Prostate gland (tissue), 2 donors: ENCODE data around the gene CHST13. TPM values are rescaled to one million over a fixed set of nuclear protein-coding genes. Genes with fewer than 3 reads are reported as not detected.

Source experiments
- DNase-seq: peaks from one replicate; pipeline ENCODE4 v3.0.0-alpha.2; 2019; ENCODE audit warnings: low spot score
- H3K27ac ChIP-seq, 2 donors: fragments of 200-600 bp; sonication (generic); 2 replicates each; pipeline ENCODE4 v1.5.1; 2017 to 2019
- H3K27me3 ChIP-seq: fragments of 200-600 bp; sonication (generic); replicated peaks from 2 replicates; pipeline ENCODE4 v1.5.1; 2019; ENCODE audit not compliant: insufficient read depth
- H3K36me3 ChIP-seq, 2 donors: fragments of 200-600 bp; sonication (generic); 1 replicate in 1 of 2; 2 replicates in 1 of 2; pipeline versions ENCODE4 v1.5.1 to v1.8.1; 2017 to 2019
- H3K4me1 ChIP-seq: fragments of 200-600 bp; sonication (generic); replicated peaks from 2 replicates; pipeline ENCODE4 v1.5.1; 2019
- H3K4me3 ChIP-seq, 2 donors: fragments of 200-600 bp; sonication (generic); 2 replicates each; pipeline ENCODE4 v1.5.1; 2017 to 2019
- H3K9me3 ChIP-seq: fragments of 200-600 bp; sonication (generic); 2 replicates; pipeline ENCODE4 v1.5.1; 2017
- CTCF ChIP-seq, 4 experiments: fragments of 200-600 bp in 2 of 4; fragments of 450-650 bp in 2 of 4; sonication (generic) in 2 of 4; IDR thresholded peaks; 1 replicate in 3 of 4; 2 replicates in 1 of 4; pipeline ENCODE4 v1.5.1; 2016 to 2019; ENCODE audit warnings: antibody characterized with exemption in 4 of 4, mild to moderate bottlenecking in 2 of 4, moderate library complexity in 2 of 4
- POLR2A ChIP-seq: fragments of 450-650 bp; IDR thresholded peaks from one replicate; pipeline ENCODE4 v1.6.1; 2016; ENCODE audit warnings: antibody characterized with exemption, mild to moderate bottlenecking
- POLR2AphosphoS5 ChIP-seq: sonication (generic); formaldehyde crosslinking; IDR thresholded peaks from one replicate; pipeline ENCODE4 v1.6.1; 2017; ENCODE audit warnings: antibody characterized with exemption
- WGBS: methylation state at CpG from one replicate; pipeline ENCODE4 v1.1.5; 2018; 5-methylcytosine and 5-hydroxymethylcytosine counted together
- intact Hi-C: fragments of 100-400 bp; cut with DNase I; formaldehyde crosslinking; loops from one replicate; pipeline ENCODE4 v1.14.2; 2022
- total RNA-seq, 2 donors: library from RNA; depleted of rRNA; stranded (reverse); fragments of >200 nt; gene quantifications; one replicate each; pipeline ENCODE4 v1.1.0, GENCODE V29; 2016

The CHST13 gene
- total RNA-seq, 2 donors from 2014 or later = 6.9 TPM; not detected in 1

DNA sequence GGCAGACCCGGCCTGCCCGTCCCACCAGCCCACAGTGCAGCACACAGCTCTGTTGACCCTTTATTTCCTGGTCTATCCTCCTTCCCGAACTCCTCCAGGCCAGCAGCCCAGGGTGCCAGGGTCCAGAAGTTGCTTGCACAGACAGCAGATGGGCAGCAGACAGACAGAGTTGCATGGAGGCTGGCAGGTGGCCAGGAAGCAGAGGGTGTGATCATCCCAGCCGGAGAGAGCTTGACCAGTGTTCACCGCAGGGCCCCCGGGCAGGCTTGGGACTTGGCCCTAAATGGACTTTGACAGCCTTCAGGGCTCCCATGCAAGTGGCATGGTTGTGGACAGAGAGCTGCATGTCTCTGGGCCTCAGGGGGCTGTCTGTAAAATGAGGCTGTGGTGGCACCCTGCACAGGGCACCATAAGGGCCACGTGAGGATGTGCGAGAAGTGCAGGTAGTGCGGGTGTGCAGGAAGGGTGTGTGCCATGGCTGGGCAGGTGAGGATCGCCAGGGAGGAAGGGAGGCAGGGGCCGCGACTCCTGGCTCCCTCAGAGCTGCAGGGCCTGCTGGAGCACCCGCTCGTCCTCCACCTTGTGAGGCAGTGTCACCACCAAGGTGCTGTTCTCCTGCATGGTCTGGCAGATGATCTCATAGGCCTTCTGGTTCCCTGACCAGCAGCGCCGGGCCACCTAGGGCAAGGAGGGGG lies 42.0 kb upstream of the CHST13 start:
- H3K9me3 ChIP-seq = no peaks in the 10 kb centered on the region
- no peak overlapping the region for H3K27ac ChIP-seq
- intact Hi-C loops = no loop called here
- no peak overlapping the region for H3K4me3 ChIP-seq
- H3K4me1 ChIP-seq = no peaks in the 10 kb centered on the region
- TF ChIP-seq POLR2A = no peak
- TF ChIP-seq CTCF (IDR thresholded peaks at IDR 0.05) = no peak
- 88% methylated on average over 16 of the region's 16 CpGs for WGBS
- no peaks in the 10 kb centered on the region for H3K36me3 ChIP-seq
- H3K27me3 ChIP-seq = no peaks in the 10 kb centered on the region
- DNase-seq = no peak

DNA sequence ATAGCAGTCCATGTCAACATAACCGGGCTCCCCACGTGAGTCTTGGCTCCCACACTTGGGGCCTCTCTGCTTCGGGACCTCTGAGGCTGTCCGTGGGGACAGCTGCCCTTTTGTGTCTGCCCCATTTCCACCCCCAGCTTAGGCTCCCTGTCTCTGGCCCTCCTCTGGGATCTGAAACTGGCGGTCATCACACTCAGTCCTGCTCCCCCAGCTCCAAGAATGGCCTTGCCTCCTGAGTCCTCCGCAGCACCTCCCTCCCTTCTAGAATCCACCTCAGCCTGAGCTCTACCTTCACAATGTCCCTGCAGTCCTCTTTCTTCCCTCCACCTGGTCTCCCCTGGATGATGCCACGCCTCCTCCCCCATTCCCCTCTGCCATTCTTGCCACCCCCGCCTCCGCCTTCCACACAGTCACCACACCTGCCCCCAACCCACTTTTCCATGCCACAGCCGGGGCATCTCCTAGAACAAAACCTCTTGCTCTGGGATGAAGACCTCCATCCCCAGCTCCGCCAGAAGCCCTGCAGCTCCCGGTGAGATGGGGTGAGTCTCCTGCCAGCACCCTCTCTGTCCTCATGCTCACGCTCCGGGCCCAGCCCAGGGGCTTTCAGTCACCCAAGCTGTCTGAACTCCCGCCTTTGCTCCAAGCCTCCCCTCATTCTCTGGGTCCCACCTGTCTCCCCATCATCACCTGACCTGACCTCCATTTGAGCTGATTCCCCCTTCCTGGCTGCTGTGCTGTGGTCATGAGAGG lies 41.3 kb upstream of the CHST13 start:
- no peaks in the 10 kb centered on the region for H3K9me3 ChIP-seq
- TF ChIP-seq POLR2AphosphoS5 (no peak), CTCF (IDR thresholded peaks at IDR 0.05) (no peak), POLR2A (no peak)
- H3K36me3 ChIP-seq = no peaks in the 10 kb centered on the region
- DNase-seq = no peak
- no peak overlapping the region for H3K27ac ChIP-seq
- H3K4me1 ChIP-seq = no peaks in the 10 kb centered on the region
- intact Hi-C loops = no loop called here
- no peaks in the 10 kb centered on the region for H3K27me3 ChIP-seq
- no peak overlapping the region for H3K4me3 ChIP-seq
- whole genome bisulfite sequencing = 95% methylated on average over 15 of the region's 15 CpGs

DNA sequence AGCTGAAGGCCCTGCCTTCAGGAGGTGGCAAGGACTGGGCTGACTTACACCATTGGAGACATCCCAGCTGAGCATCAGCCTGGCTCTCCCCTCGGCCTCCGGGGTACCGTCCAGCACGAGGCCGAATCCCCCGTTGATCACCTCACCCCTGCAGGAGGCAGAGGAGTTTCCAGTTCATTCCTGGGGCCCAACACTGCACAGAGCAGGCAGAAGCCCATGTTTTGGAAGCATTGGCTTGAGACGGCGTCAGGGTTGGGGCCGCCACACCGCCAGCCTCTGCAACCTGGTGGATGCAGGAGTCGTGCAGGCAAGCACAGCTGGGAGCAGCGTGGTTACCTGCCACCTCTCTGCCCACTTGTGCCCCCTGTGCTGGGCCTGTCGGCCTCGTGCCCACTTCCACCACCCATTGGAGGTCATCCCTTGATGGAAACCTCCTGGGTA lies 40.6 kb upstream of the CHST13 start:
- intact Hi-C loops = no loop called here
- Histone ChIP-seq H3K36me3 (no peaks in the 10 kb centered on the region), H3K27me3 (no peaks in the 10 kb centered on the region), H3K27ac (no peak overlapping the region), H3K4me3 (no peak overlapping the region), H3K4me1 (no peaks in the 10 kb centered on the region), H3K9me3 (no peaks in the 10 kb centered on the region)
- 92% methylated on average over 14 of the region's 14 CpGs for WGBS
- no peak for DNase-seq
- TF ChIP-seq CTCF (IDR thresholded peaks at IDR 0.05) = no peak
- no peak for TF ChIP-seq POLR2A
- TF ChIP-seq POLR2AphosphoS5 = no peak

GRCh38 chr3:126484148-126484547 lies 39.8 kb upstream of the CHST13 start:
- TF ChIP-seq POLR2A = no peak
- TF ChIP-seq CTCF (IDR thresholded peaks at IDR 0.05) = no peak
- TF ChIP-seq POLR2AphosphoS5 = no peak
- H3K36me3 ChIP-seq = no peaks in the 10 kb centered on the region
- 65% methylated on average over 3 of the region's 3 CpGs for WGBS
- H3K27ac ChIP-seq = no peak overlapping the region
- no peaks in the 10 kb centered on the region for H3K9me3 ChIP-seq
- DNase-seq = no peak
- H3K4me1 ChIP-seq = no peaks in the 10 kb centered on the region
- H3K27me3 ChIP-seq = no peaks in the 10 kb centered on the region
- H3K4me3 ChIP-seq = no peak overlapping the region
- intact Hi-C loops = no loop called here

DNA sequence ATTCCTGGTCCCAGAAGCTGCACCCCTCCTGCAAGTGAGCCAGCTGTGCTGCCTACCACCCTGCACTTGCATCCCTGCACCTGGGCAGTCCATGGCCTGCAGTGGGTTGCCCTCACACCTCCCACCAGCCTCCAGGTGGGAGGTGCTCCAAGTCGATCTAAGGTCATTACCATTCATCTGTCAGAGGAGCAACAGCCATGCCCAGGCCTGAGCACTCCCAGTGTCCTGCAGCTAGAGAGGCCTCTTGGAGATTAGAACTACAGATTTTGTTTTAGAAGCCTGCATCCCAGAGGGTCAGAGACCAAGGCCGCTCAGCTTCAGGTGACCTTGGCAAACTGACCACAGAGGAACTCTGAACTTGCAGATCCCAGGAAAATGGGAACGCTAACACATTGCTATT lies 39.3 kb upstream of the CHST13 start:
- TF ChIP-seq CTCF (IDR thresholded peaks at IDR 0.05) = no peak
- TF ChIP-seq POLR2AphosphoS5 = no peak
- no peak for TF ChIP-seq POLR2A
- Histone ChIP-seq H3K9me3 (no peaks in the 10 kb centered on the region), H3K4me1 (no peaks in the 10 kb centered on the region), H3K27me3 (no peaks in the 10 kb centered on the region), H3K27ac (no peak overlapping the region), H3K36me3 (no peaks in the 10 kb centered on the region), H3K4me3 (no peak overlapping the region)
- DNase-seq = no peak
- intact Hi-C loops = no loop called here
- 82% methylated on average over 3 of the region's 3 CpGs for WGBS
